ENCODE data around the gene TMEM35B. TPM values are rescaled to one million over a fixed set of nuclear protein-coding genes. Genes with fewer than 3 reads are reported as not detected.

Gene TMEM35B
- total RNA-seq (2021) (8.7 to 11.0 TPM (median 10.6 TPM) in 3 replicates), Bru-seq, nascent RNA (percentile 57 among the genes with signal in this experiment)
- long read RNA-seq, experiment 1, transcript TMEM35B-201 (3 exons, 922 nt) = major isoform, 24 of 26 reads
- long read RNA-seq, experiment 1, partial matches to known transcripts = 2 of 26 reads
- long read RNA-seq, experiment 1, other reads (novel, unspliced or antisense) = 0 of 26 reads
- long read RNA-seq, experiment 2, transcript TMEM35B-201 (3 exons, 922 nt) = major isoform, 27 of 31 reads
- long read RNA-seq, experiment 2, partial matches to known transcripts = 4 of 31 reads
- long read RNA-seq, experiment 2, other reads (novel, unspliced or antisense) = 0 of 31 reads
- long read RNA-seq, experiment 3, transcript TMEM35B-201 (3 exons, 922 nt) = major isoform, 52 of 52 reads
- long read RNA-seq, experiment 3, partial matches to known transcripts = 0 of 52 reads
- long read RNA-seq, experiment 3, other reads (novel, unspliced or antisense) = 0 of 52 reads

- H3K27me3 Mint-ChIP-seq (ENCODE audit: low read depth) = no peaks in the 10 kb centered on the region
- ChIA-PET CTCF (interaction anchor here (0.6 to 2.4 kb wide), 20 partner anchors 10 to 579 kb away, joined by 3 to 16 read pairs (median 4); partner anchors contain the start of genes DLGAP3 and SMIM12), POLR2A (interaction anchor here (1.0 to 1.7 kb wide), 2 partner anchors 8 to 15 kb away, joined by 3 to 5 read pairs; no protein-coding TSS in a partner anchor)
- H3K27ac Mint-ChIP-seq = peak within 1 kb of the TSS; percentile 79; the same call in 1 of the 2 replicates
- DNase-seq (ENCODE audit: low spot score) = peak; percentile 71
- ATAC-seq = peak; percentile 78
- no peaks in the 10 kb centered on the region for H3K9me3 Mint-ChIP-seq
- H3K4me3 Mint-ChIP-seq = peak within 1 kb of the TSS; percentile 92
- no peaks in the 10 kb centered on the region for H3K36me3 Mint-ChIP-seq
- peaks cover 11% of the 10 kb centered on the region for H3K4me1 Mint-ChIP-seq
- TF ChIP-seq HMGXB4 (CRISPR knock-in tag; IDR thresholded peaks at IDR 0.05) (peak; percentile 64; the same call in 1 of the 2 replicates), GTF2I (CRISPR knock-in tag; conservative IDR thresholded peaks at IDR 0.05) (peak; percentile 92), SP1 (CRISPR knock-in tag; conservative IDR thresholded peaks at IDR 0.05) (peak; percentile 60; the same call in 1 of the 2 replicates), TEAD4 (CRISPR knock-in tag; IDR thresholded peaks at IDR 0.05) (no peak), ZNF232 (CRISPR knock-in tag; IDR thresholded peaks at IDR 0.05) (no peak), AFF4 (CRISPR knock-in tag; IDR thresholded peaks at IDR 0.05; ENCODE audit: borderline replicate concordance) (no peak), TEAD1 (CRISPR knock-in tag; IDR thresholded peaks at IDR 0.05) (peak; percentile 73; the same call in 1 of the 2 replicates), ELF4 (CRISPR knock-in tag; IDR thresholded peaks at IDR 0.05; ENCODE audit: low read depth) (0 out of 2 replicates have a peak, but pooled peaks have one; percentile 19), OVOL2 (CRISPR knock-in tag; IDR thresholded peaks at IDR 0.05; ENCODE audit: borderline replicate concordance) (no peak), ESRRA (CRISPR knock-in tag; IDR thresholded peaks at IDR 0.05; ENCODE audit: borderline replicate concordance) (0 out of 2 replicates have a peak, but pooled peaks have one; percentile 24), ZNF423 (CRISPR knock-in tag; IDR thresholded peaks at IDR 0.05) (peak; percentile 81), ZNF532 (CRISPR knock-in tag; IDR thresholded peaks at IDR 0.05; ENCODE audit: borderline replicate concordance) (0 out of 2 replicates have a peak, but pooled peaks have one; percentile 24), NR3C1 (CRISPR knock-in tag; conservative IDR thresholded peaks at IDR 0.05; ENCODE audit: low read depth) (no peak), ZNF219 (CRISPR knock-in tag; IDR thresholded peaks at IDR 0.05; ENCODE audit: borderline replicate concordance) (0 out of 2 replicates have a peak, but pooled peaks have one; percentile 80), EMX1 (CRISPR knock-in tag; IDR thresholded peaks at IDR 0.05) (0 out of 2 replicates have a peak, but pooled peaks have one; percentile 47), CDX4 (CRISPR knock-in tag; IDR thresholded peaks at IDR 0.05; ENCODE audit: borderline replicate concordance) (no peak), USF1 (CRISPR knock-in tag; IDR thresholded peaks at IDR 0.05) (peak; percentile 19; the same call in 1 of the 2 replicates), HMGA2 (CRISPR knock-in tag; IDR thresholded peaks at IDR 0.05) (no peak), E2F5 (CRISPR knock-in tag; IDR thresholded peaks at IDR 0.05) (peak; percentile 58; the same call in 1 of the 2 replicates), CREM (CRISPR knock-in tag; IDR thresholded peaks at IDR 0.05) (peak; percentile 53; the same call in 1 of the 2 replicates), MAX (CRISPR knock-in tag; IDR thresholded peaks at IDR 0.05) (peak; percentile 77; the same call in 1 of the 2 replicates)
These were observed at the start of gene TMEM35B for GRCh38 chr1:34984793-34985608. TSS of gene TMEM35B (minus strand) at chr1:34985347. CDS start at chr1:34985305, 42 bp downstream.
